ENCODE measurements around the gene RPH3AL.

Gene RPH3AL

DNA sequence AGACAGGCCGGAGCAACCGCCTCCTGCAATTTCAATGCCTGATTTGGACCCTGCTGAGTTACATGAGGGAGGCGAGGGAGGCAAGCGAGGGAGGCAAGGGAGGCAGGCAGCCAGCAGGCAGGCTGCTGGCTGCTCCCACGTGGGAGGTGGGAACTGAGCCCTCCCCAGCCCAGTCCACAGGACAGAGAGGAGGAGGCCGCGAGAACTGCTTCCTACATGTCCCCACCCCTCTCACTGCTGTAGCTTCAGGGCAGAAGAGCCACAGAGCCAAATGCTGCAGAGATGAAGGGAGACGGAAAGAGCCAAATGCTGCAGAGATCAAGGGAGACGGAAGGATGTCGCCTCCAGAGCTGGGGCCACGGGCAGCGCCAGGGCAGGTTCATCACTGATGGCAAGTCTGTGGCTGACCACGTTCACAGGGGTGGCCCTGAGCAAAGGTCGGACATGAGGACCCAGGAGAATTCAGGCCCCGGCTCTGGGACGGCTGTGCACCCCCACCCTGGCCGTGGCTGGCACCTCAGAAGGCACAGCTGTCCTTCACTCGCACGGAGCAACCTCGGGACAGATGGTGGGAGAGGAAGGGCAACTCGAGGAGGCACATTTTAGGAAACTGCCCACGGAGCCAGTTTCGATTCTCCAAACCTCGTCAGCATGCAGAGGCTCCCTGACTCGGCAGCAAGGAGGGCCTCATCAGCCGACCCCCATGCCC, 21.5 kb downstream of the RPH3AL start:
- Histone ChIP-seq H3K36me3 (ENCODE audit: control insufficient read depth in 4 of 4, insufficient read depth in 4 of 4, low read length in 3 of 4) (no peaks in the 10 kb centered on the region), H3K9me3 (ENCODE audit: control extremely low read depth in 1 of 5, control insufficient read depth in 4 of 5, insufficient read depth in 2 of 5, low read depth in 1 of 5, low read length in 4 of 5) (no peaks in the 10 kb centered on the region), H3K27ac (ENCODE audit: insufficient read depth in 1 of 2, low read depth in 1 of 2, low read length in 2 of 2, poor library complexity in 1 of 2, severe bottlenecking in 2 of 2) (no peak overlapping the region), H3K4me1 (ENCODE audit: control extremely low read depth in 1 of 4, control insufficient read depth in 4 of 4, insufficient read depth in 4 of 4, low read length in 3 of 4) (peaks cover 0 to 40% (median 24%) of the 10 kb centered on the region in 4 experiments), H3K27me3 (replicated peaks in 2 of 5; ENCODE audit: control insufficient read depth in 4 of 5, insufficient read depth in 5 of 5, low read length in 4 of 5) (peaks cover 0 to 3% (median 0%) of the 10 kb centered on the region in 5 experiments), H3K4me3 (ENCODE audit: control insufficient read depth in 1 of 7, extremely low read depth in 1 of 7, insufficient read depth in 4 of 7, low read depth in 2 of 7, low read length in 6 of 7) (no peak overlapping the region)
- POLR2A ChIA-PET = no interaction called here
- DNase-seq = no peak
- CTCF ChIA-PET = interaction anchor here (0.9 kb wide), 1 partner anchor 9 kb away, joined by 3 read pairs; no protein-coding TSS in a partner anchor
- 84% methylated on average over 25 of the region's 26 CpGs for WGBS (ENCODE audit: insufficient coverage)

DNA sequence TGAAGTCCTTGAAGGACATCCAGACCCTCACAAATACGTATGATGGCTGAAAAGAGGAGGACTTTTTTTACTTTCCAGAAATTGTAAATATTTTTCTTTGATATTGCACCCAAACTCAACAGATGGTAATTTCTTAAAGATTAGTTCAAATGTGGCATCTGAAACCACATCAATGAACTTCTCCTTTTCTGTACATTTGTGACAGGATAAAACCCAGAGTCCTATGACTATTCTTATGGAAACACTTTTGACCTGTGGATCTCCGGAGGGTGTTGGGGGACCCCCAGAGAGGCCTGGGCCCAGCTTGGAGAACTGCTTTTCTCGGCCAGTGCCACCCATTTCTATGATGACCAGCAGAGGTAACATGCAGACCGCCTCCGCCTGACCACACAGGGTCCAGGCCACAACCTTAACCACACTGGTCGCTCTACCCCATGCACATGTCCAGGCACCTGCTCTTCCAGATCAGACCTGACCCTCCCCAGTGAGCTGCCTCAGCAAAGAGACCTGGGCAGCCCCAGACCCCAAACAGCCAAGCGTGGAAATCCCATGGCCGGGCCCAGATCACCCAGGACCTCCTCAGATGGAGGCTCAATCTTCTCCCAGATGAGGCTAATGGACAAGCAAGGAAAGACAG, 22.7 kb downstream of the RPH3AL start:
- 74% methylated on average over 7 of the region's 8 CpGs for WGBS (ENCODE audit: insufficient coverage)
- CTCF ChIA-PET = no interaction called here
- Histone ChIP-seq H3K4me1 (ENCODE audit: control extremely low read depth in 1 of 4, control insufficient read depth in 4 of 4, insufficient read depth in 4 of 4, low read length in 3 of 4) (peaks cover 0 to 27% (median 17%) of the 10 kb centered on the region in 4 experiments), H3K27me3 (replicated peaks in 2 of 5; ENCODE audit: control insufficient read depth in 4 of 5, insufficient read depth in 5 of 5, low read length in 4 of 5) (peaks cover 0 to 5% (median 0%) of the 10 kb centered on the region in 5 experiments), H3K36me3 (ENCODE audit: control insufficient read depth in 4 of 4, insufficient read depth in 4 of 4, low read length in 3 of 4) (no peaks in the 10 kb centered on the region), H3K4me3 (ENCODE audit: control insufficient read depth in 1 of 7, extremely low read depth in 1 of 7, insufficient read depth in 4 of 7, low read depth in 2 of 7, low read length in 6 of 7) (no peak overlapping the region), H3K27ac (ENCODE audit: insufficient read depth in 1 of 2, low read depth in 1 of 2, low read length in 2 of 2, poor library complexity in 1 of 2, severe bottlenecking in 2 of 2) (no peak overlapping the region), H3K9me3 (ENCODE audit: control extremely low read depth in 1 of 5, control insufficient read depth in 4 of 5, insufficient read depth in 2 of 5, low read depth in 1 of 5, low read length in 4 of 5) (no peaks in the 10 kb centered on the region)
- POLR2A ChIA-PET = no interaction called here
- DNase-seq = peak; percentile 62 to 92 (median 90)

DNA sequence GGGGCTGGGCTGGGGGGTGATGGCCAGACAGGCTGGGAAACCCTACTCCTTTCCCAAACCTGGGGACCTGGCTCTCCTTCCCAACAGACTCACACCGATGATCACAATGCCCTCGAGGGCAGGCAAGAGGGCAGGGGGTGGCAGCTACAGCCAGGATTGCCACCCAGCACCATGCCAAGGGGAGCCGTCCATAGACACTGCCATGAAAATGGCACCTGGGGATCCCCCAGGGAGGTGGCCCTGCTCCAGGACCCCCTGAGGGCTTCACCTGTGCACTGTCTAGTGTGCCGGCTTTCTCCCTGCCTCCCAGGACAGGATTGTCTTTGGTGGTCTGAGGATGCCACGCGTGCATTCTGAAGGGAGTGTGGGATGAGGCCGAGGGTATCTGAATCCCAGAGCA, 24.6 kb downstream of the RPH3AL start:
- no peaks in the 10 kb centered on the region for H3K9me3 ChIP-seq (ENCODE audit: control extremely low read depth in 1 of 5, control insufficient read depth in 4 of 5, insufficient read depth in 2 of 5, low read depth in 1 of 5, low read length in 4 of 5)
- no peak overlapping the region for H3K4me3 ChIP-seq (ENCODE audit: control insufficient read depth in 1 of 7, extremely low read depth in 1 of 7, insufficient read depth in 4 of 7, low read depth in 2 of 7, low read length in 6 of 7)
- no peak for DNase-seq
- peaks cover 0 to 2% (median 0%) of the 10 kb centered on the region in 5 experiments for H3K27me3 ChIP-seq (replicated peaks in 2 of 5; ENCODE audit: control insufficient read depth in 4 of 5, insufficient read depth in 5 of 5, low read length in 4 of 5)
- peaks cover 0 to 12% (median 10%) of the 10 kb centered on the region in 4 experiments for H3K4me1 ChIP-seq (ENCODE audit: control extremely low read depth in 1 of 4, control insufficient read depth in 4 of 4, insufficient read depth in 4 of 4, low read length in 3 of 4)
- no peak overlapping the region for H3K27ac ChIP-seq (ENCODE audit: insufficient read depth in 1 of 2, low read depth in 1 of 2, low read length in 2 of 2, poor library complexity in 1 of 2, severe bottlenecking in 2 of 2)
- WGBS (ENCODE audit: insufficient coverage) = 99% methylated on average over 6 of the region's 7 CpGs
- ChIA-PET CTCF (no interaction called here), POLR2A (no interaction called here)
- no peaks in the 10 kb centered on the region for H3K36me3 ChIP-seq (ENCODE audit: control insufficient read depth in 4 of 4, insufficient read depth in 4 of 4, low read length in 3 of 4)

DNA sequence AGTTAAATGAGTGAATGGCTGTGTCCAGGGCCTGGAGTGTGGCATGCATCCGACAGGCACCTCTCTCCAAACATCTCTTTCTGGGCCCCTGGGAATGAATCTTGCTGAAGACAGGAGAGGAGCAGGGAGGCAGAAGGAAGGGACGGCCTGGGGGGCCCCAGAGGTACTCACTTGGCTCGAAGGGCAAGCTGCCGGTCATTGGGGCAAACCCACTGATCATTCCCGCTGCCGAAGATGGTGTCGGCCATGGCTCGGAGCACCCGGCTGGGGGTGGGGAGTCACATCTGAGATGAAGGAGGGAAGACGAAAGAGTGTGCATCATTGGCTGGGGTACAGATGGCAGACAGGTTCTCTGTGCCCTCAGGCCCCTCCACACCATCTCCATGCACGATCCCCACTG, 25.3 kb downstream of the RPH3AL start:
- Histone ChIP-seq H3K36me3 (ENCODE audit: control insufficient read depth in 4 of 4, insufficient read depth in 4 of 4, low read length in 3 of 4) (no peaks in the 10 kb centered on the region), H3K27ac (ENCODE audit: insufficient read depth in 1 of 2, low read depth in 1 of 2, low read length in 2 of 2, poor library complexity in 1 of 2, severe bottlenecking in 2 of 2) (no peak overlapping the region), H3K4me3 (ENCODE audit: control insufficient read depth in 1 of 7, extremely low read depth in 1 of 7, insufficient read depth in 4 of 7, low read depth in 2 of 7, low read length in 6 of 7) (no peak overlapping the region), H3K4me1 (ENCODE audit: control extremely low read depth in 1 of 4, control insufficient read depth in 4 of 4, insufficient read depth in 4 of 4, low read length in 3 of 4) (peaks cover 0 to 12% (median 10%) of the 10 kb centered on the region in 4 experiments), H3K9me3 (ENCODE audit: control extremely low read depth in 1 of 5, control insufficient read depth in 4 of 5, insufficient read depth in 2 of 5, low read depth in 1 of 5, low read length in 4 of 5) (no peaks in the 10 kb centered on the region), H3K27me3 (replicated peaks in 2 of 5; ENCODE audit: control insufficient read depth in 4 of 5, insufficient read depth in 5 of 5, low read length in 4 of 5) (peaks cover 0 to 2% (median 0%) of the 10 kb centered on the region in 5 experiments)
- CTCF ChIA-PET = interaction anchor here (0.8 kb wide), 1 partner anchor 23 kb away, joined by 3 read pairs; no protein-coding TSS in a partner anchor
- POLR2A ChIA-PET = no interaction called here
- no peak for DNase-seq
- WGBS (ENCODE audit: insufficient coverage) = 97% methylated on average over 11 of the region's 11 CpGs

DNA sequence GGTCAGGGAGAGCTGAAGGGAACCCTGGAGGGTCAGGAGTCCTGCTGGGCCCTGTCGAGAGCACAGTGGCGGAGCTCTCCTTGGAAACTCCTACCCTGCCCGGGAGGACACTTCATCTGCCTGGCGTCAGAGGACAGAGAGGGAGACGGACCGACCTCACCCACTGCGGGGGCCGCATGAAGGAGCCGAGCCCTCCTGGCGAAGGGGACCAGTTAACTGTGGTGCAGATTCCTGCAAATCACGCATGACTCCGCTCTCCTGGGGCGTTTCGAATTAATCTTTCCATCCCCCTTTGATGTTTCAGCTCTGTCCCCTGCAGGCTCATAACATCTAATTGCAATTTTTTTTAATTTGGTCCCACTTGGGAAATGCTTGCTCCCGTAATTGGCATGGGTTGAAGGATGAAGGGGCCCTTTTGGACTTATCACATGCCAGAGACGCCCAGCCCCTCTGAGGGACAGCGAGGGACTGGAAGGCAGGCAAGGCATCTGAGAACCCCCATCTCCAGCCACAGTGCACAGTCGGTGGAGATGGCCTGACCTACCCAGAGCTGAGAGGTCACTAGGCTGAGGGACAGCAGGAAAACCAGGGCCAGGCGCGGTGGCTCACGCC, 26.5 kb downstream of the RPH3AL start:
- POLR2A ChIA-PET = no interaction called here
- H3K27me3 ChIP-seq (replicated peaks in 2 of 5; ENCODE audit: control insufficient read depth in 4 of 5, insufficient read depth in 5 of 5, low read length in 4 of 5) = peaks cover 0 to 2% (median 0%) of the 10 kb centered on the region in 5 experiments
- 95% methylated on average over 20 of the region's 21 CpGs for WGBS (ENCODE audit: insufficient coverage)
- no peaks in the 10 kb centered on the region for H3K9me3 ChIP-seq (ENCODE audit: control extremely low read depth in 1 of 5, control insufficient read depth in 4 of 5, insufficient read depth in 2 of 5, low read depth in 1 of 5, low read length in 4 of 5)
- no peak overlapping the region for H3K27ac ChIP-seq (ENCODE audit: insufficient read depth in 1 of 2, low read depth in 1 of 2, low read length in 2 of 2, poor library complexity in 1 of 2, severe bottlenecking in 2 of 2)
- H3K4me1 ChIP-seq (ENCODE audit: control extremely low read depth in 1 of 4, control insufficient read depth in 4 of 4, insufficient read depth in 4 of 4, low read length in 3 of 4) = peaks cover 0 to 12% (median 10%) of the 10 kb centered on the region in 4 experiments
- CTCF ChIA-PET = interaction anchor here (0.8 kb wide), 1 partner anchor 24 kb away, joined by 3 read pairs; no protein-coding TSS in a partner anchor
- no peaks in the 10 kb centered on the region for H3K36me3 ChIP-seq (ENCODE audit: control insufficient read depth in 4 of 4, insufficient read depth in 4 of 4, low read length in 3 of 4)
- no peak overlapping the region for H3K4me3 ChIP-seq (ENCODE audit: control insufficient read depth in 1 of 7, extremely low read depth in 1 of 7, insufficient read depth in 4 of 7, low read depth in 2 of 7, low read length in 6 of 7)
- DNase-seq = no peak

DNA sequence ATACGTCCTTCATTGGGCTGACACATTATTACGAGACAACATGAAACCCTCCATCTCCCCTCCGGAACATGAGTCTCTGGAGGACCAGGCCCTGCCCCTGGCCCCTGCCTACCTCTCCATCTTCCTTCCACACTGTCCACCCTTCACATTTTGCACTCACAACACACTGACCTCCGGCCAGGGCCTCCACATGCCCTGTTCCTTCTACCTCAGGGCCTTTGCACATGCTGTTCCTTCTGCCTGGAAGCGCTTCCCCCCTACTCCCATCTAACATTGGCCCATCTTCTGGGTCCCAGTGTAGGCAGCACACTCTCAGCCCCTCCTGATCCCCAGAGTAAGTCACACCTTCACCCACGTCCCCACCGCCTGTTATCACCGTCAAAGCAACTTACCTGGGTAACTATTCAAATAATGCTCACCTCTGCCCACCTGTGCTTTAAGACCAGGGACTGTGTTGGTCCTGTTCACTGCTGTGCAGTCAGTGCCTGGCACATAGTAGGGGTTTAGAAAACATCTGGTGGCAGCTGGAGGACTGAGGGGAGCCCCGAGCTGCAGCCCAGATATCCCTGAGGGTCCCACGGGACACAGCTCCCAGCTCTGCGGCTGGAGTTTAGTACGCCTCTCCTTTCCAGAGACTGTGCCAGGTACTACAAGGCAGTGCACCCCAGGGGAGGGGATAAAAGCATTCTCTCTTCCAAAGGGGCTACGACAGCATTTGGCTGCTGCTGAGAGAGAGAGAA, 27.2 kb downstream of the RPH3AL start:
- H3K36me3 ChIP-seq (ENCODE audit: control insufficient read depth in 4 of 4, insufficient read depth in 4 of 4, low read length in 3 of 4) = no peaks in the 10 kb centered on the region
- no peaks in the 10 kb centered on the region for H3K9me3 ChIP-seq (ENCODE audit: control extremely low read depth in 1 of 5, control insufficient read depth in 4 of 5, insufficient read depth in 2 of 5, low read depth in 1 of 5, low read length in 4 of 5)
- no peak for DNase-seq
- H3K4me1 ChIP-seq (ENCODE audit: control extremely low read depth in 1 of 4, control insufficient read depth in 4 of 4, insufficient read depth in 4 of 4, low read length in 3 of 4) = peaks cover 0 to 12% (median 10%) of the 10 kb centered on the region in 4 experiments
- no peak overlapping the region for H3K27ac ChIP-seq (ENCODE audit: insufficient read depth in 1 of 2, low read depth in 1 of 2, low read length in 2 of 2, poor library complexity in 1 of 2, severe bottlenecking in 2 of 2)
- ChIA-PET POLR2A (no interaction called here), CTCF (no interaction called here)
- peaks cover 0 to 2% (median 0%) of the 10 kb centered on the region in 5 experiments for H3K27me3 ChIP-seq (replicated peaks in 2 of 5; ENCODE audit: control insufficient read depth in 4 of 5, insufficient read depth in 5 of 5, low read length in 4 of 5)
- 95% methylated on average over 12 of the region's 13 CpGs for WGBS (ENCODE audit: insufficient coverage)
- H3K4me3 ChIP-seq (ENCODE audit: control insufficient read depth in 1 of 7, extremely low read depth in 1 of 7, insufficient read depth in 4 of 7, low read depth in 2 of 7, low read length in 6 of 7) = no peak overlapping the region

All from common myeloid progenitor, CD34-positive (primary cell).